ENCODE data around the gene TBC1D22B.
A peak's percentile ranks its signal among the peaks of the same experiment; 100 is the strongest.
"Not testable (repeated sequence)": the region's sequence is repeated elsewhere in the genome, so short reads cannot be mapped to it uniquely, and the experiment has no call there.

Gene TBC1D22B

DNA sequence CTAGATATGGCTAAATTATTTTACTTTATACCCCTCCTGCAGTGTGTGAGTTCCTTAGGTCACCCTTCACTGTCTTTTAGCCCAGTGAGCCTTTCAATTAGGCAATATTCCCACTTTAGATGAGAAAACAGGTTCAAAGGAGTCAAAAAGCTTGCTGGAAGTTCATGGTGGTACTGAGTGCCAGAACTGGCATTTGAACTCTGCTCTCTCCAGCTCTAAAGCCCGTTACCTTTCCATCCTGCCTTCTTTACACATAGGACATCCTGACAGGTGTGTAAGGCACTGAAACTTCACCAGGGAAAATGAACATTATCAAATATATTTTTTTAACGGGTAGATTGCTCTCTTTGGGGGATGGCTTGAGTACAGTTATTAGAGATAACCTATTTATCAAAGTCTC lies 11.5 kb downstream of the TBC1D22B start:
- DNase-seq: no peak

DNA sequence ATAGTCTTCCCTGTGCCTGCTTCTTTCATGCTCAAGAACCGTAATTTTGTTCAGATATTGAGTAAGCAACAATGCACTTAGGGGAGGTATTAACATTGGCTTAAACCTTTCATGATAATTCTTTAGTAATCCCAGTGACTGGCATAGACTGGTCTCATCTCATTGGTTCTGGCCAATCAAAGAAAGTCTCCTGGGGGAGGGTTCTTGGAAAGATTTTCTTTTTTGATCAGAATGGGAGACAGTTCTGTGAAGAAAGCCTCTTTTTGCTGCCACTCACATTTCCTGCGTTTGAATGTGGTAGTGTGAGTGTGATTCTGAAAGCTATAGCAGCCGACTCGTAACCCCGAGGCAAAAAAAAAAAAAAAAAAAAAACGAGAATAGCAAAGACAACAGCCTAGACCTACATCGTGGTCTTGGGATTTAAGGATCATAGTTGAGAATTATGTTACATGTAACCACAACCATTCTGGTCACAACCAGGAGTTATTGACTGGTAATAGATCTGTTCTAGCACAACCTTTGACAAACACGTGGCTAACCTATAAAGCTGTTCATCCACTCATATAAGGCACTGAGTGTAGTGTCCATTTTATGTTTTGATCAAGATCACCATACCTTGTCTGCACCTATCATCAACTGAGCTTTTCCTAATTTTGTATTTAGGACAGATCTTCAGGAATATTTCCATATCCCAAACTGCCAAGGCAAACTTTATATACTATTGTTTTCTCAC lies 15.4 kb downstream of the TBC1D22B start:
- DNase-seq: no peak

GRCh38 chr6:37273690-37274089 lies 16.1 kb downstream of the TBC1D22B start:
- no peak for DNase-seq

DNA sequence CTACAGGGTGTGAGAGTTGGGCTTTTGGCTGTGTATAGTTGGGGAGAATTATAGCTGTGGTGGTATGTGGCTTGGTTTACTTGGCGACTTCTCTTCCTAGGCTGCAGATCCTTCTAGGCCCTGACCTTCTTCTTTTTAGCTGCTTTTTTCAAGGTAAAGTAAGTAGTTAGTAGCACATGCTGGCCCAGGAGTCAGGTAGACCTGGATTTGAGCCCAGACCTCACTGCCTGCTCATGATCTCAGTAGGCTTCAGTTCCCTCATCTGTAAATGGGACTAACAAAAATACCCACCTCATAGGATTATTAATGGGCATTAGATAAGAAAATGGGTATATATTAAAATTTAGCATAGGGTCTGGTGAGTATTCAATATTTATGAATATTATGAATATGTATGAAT lies 17.8 kb downstream of the TBC1D22B start:
- DNase-seq: no peak

GRCh38 chr6:37277001-37277409 lies 19.4 kb downstream of the TBC1D22B start:
- no peak for DNase-seq

GRCh38 chr6:37279366-37280134 lies 22.0 kb downstream of the TBC1D22B start:
- no peak for DNase-seq

DNA sequence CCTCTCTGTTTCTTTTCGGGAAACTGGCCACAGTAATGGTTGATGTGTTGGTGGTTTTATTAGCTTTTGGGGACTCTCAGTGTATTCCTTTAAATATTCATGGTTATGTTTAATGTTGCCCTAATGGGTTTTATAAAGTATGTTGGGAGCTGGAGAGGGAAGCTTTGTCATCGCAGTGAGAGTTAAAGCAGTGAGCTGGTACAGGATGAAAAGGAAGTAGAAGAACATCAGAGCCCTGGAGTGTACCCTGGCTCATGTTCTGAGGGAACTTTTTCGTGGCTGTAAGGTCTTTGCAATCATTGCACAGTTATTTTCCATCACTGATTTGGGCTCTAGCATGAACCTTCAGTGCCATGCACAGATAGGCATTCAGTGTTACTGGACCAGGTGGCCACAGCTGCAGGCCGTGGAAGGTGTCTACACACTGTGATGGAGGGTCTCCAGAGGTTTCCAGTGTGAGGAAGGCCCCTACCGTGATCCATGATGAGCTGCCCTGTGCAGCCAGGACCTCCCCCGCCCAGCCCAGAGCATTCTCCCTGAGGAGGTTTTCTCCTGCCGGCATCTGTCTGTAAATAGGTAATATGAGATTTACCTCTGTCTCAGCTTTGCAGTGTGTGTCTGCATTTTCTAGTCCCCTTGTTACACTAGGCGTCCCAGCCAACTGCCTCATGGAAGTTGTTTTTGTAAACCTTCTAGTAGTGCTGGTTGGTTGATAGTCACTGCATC lies 22.8 kb downstream of the TBC1D22B start:
- no peak for DNase-seq

- DNase-seq: no peak
Measured at GRCh38 chr6:37282371-37282770, 24.8 kb downstream of the TBC1D22B start.

DNA sequence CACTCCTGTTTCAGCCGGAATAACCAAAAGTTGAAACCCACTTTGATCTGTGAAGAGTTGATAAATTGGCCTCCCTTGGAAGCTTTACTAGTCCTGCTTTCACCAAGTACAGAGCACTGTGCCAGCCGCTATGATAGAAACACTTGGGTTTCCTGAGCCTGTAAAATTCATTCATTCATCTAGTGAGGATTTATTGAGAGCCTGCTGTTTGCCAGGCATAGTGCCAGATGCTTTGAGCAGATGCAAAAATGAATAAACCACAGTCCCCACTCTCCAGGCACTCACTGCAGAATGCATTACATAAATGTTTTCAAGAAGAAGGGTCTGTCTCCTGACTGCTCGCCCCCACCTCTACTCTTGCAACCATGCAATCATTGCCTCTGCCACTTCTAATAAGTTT lies 25.7 kb downstream of the TBC1D22B start:
- DNase-seq: peak; percentile 75

GRCh38 chr6:37283671-37284151 lies 26.1 kb downstream of the TBC1D22B start:
- peak; percentile 90 for DNase-seq

DNA sequence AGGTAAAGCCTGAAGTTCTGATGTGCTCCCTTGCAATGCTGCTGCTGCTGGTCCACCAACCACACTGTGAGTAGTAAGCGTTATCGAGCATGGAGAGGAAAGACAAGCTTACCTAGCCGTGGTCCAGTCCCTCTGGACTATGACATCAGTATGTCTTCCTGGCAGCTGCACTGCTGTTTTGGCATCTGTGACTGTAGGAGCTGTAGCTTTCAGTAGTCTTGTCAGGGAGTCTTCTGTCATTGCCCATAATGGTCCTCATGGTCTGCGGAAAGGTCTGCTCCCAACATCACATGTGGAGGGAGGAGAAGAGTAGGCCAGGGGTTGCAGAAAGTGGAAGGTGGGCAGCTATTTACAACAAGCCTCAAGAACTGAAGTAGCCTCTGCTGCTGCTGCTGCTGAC lies 27.2 kb downstream of the TBC1D22B start:
- no peak for DNase-seq

DNA sequence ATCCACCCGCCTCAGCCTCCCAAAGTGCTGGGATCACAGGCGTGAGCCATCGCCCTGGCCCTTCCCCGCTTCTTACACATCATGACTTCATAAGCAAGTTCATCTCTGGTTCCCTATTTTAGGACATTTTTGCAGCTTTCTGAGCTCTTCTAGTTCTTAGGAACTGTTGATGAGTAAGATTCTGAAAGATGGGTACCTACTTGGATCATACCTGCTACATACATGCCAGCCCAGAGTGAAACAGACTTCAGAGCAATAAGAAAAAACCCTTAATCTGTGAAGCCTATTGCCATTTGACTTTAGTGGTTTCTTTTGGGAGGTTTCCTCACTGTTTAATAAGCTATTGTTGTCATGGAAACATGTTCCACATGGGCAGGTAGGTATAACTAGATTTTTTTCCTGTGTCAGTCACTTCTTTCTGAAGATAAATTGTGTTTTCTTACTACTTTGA lies 28.3 kb downstream of the TBC1D22B start:
- no peak for DNase-seq

DNA sequence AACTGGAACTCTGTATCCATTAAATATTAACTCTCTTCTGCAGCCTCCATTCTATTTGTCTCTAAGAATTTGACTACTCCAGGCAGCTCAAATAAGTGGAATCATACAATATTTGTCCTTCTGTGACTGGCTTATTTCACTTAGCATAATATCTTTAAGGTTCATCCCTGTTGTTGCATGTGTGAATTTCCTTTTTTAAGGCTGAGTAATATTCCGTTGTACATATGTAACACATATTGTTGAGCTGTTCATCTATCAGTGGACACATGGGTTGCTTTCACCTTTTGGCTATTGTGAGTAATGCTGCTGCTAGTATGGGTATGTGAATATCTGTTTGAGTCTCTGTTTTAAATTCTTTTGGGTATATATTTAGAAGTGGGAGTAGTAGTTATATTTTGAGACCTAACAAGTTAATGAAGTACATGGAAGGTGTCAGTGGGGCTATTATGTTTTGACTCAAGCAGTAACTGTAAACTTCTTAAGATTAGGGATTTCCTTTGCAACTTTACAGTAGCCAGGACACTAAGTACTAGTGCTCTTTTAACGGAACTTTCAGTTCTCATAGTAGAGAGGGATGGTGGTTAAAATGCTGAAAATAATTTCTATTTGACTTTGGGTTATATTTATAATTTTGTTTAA lies 30.1 kb downstream of the TBC1D22B start:
- no peak for DNase-seq

DNA sequence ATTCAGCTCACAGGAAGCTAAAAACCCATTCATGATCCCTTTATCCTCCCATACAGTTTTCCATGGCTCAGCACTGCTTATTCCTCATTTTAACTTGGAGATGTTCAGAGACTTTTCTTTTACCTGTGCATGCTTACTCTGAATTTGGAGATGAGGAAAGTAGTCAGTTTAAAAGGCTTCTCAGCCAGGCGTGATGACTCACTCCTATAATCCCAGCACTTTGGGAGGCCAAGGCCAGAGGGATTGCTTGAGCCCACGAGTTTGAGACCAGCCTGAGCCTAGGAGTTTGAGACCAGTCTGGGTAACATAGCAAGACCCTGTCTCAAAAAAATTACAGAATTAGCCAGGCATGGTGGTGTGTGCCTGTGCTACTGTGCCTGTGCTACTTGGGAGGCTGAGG lies 30.7 kb downstream of the TBC1D22B start:
- no peak for DNase-seq

- DNase-seq: no peak
Measured at GRCh38 chr6:37289931-37290330, 32.4 kb downstream of the TBC1D22B start.

DNA sequence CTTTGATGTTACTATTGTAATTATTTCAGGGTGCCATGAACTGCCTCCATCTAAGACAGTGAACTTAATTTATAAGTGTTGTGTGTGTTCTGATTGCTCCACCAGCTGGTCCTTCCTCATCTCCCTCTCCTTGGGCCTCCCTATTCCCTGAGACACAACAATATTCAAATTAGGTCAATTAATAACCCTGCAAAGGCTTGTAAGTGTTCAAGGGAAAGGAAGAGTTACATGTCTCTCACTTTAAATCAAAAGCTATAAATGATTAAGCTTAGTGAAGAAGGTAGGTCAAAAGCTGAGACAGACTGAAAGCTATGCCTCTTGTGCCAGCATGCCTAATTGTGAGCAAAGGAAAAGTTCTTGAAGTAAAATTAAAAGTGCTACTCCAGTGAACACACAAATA lies 35.9 kb downstream of the TBC1D22B start:
- DNase-seq: no peak

- DNase-seq: not testable (repeated sequence)
Measured at GRCh38 chr6:37297637-37298036, 40.1 kb downstream of the TBC1D22B start.

DNA sequence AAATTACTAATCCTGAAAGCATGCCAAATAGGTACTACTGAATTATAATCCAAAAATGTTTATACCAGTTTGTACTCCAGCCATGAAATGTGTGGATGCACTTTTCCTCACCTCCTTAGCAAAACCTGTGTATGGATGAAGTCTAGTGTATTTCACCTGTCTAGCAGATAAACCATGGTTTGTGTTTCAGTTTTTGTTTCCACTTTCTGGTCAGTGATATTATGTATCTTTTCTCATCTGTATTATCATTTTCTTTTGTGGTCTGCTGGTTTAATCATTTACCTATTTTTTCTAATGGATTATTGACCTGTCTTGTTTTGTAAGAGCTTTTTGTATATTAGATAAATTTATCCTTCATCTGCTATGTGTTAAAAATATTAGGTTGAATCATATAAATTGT lies 41.4 kb downstream of the TBC1D22B start:
- DNase-seq: no peak

DNA sequence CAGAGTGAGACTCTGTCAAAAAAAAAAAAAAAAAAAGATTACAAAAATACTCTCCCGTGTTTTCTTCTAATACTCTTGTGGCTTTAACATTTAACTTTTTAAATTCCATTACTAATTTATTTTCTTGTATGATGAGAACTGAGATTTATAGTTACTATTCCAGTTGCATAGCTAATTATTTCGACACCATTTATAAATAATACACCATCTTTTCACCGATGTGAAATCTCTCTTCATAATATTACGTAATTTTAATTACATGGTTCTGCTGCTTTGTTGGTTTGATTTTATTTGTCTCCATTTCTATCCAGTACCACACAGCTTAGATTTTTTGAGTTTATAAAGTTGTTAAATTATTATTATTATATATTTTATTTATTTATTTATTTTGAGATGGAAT lies 42.4 kb downstream of the TBC1D22B start:
- DNase-seq: no peak

DNA sequence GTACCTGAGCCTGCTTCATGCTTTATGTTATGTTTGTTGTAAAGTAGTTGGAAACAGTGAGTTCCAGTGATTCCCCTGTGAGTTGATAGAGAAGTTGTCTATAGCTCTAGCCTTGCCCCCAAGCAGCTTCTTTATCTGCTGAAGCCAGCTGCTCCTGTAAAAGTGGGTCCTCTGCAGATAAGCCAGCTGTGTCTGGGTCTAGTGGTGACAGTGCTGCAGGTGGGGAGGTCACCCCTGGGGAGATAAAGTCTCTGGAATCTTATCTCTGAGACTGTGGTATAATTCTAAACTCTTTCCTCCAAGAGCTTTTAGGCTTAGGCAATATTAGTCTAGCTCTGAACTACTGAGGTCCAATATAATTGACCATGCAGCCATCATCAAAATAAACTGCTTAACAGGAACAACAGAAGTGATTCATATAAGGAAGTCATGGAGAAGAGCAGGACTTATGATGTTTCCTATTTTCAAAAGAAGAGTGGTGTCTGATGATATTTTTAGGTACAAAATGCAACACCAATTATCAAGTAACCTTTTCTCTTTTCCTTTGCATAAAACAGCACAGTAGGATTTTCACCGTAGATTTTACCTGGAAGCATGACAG lies 44.6 kb downstream of the TBC1D22B start:
- no peak for DNase-seq

GRCh38 chr6:37303091-37303660 lies 45.6 kb downstream of the TBC1D22B start:
- no peak for DNase-seq

DNA sequence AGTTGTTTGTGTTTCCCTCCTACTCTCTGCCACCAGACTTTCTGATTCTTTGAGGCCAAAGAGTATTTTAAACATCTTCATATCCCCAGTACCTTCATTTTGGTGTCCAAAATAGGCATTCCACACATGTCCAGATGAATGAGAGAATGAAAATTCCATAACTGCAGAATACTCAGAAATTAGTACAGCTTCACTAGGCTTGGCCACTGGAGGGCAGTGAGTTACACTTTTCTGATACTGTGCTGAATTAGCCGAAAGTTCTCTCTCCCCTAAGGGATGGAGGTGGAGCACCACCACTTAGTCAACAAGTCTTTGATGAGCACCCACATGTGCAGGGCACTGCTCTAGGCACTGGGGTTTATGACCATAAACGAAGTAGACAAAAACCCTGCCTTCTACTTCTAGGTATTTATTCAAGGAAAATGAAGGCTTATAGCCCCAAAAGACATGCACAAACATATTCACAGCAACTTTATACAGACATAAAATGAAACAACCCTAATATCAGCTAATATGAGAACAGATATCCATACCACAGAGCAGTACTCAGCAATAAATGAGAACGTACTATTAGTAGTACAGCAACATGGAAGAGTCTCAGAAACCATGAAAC lies 46.4 kb downstream of the TBC1D22B start:
- peak; percentile 40 for DNase-seq

All from right hindlimb (tissue), 1 donor.